ENCODE data around the gene CEP350. TPM values are rescaled to one million over a fixed set of nuclear protein-coding genes. Genes with fewer than 3 reads are reported as not detected.

CEP350 gene
- total RNA-seq, 1 experiment from 2014 or later: 27.6 TPM

GRCh38 chr1:180040034-180040433 is 85.4 kb downstream of the CEP350 start:
- H3K27ac ChIP-seq (ENCODE audit: low read depth, low read length): no peak overlapping the region
- no peak for ATAC-seq
- peak overlapping the region; percentile 21; the same call in 1 of the 2 replicates for H3K4me2 ChIP-seq (ENCODE audit: low read length)

GRCh38 chr1:180041582-180041981 is 87.0 kb downstream of the CEP350 start:
- no peaks in the 10 kb centered on the region for H3K9me2 ChIP-seq (ENCODE audit: insufficient read depth)
- intact Hi-C loops (cut with micrococcal nuclease): no loop called here
- H3K9ac ChIP-seq (ENCODE audit: low read length): no peak overlapping the region
- BruUV-seq (replicated peaks): no TSS peak
- H3K79me2 ChIP-seq (ENCODE audit: insufficient read depth, low read length): no peaks in the 10 kb centered on the region
- no peak overlapping the region for H3K27ac ChIP-seq (ENCODE audit: low read depth, low read length)
- no peak overlapping the region for H3K4me2 ChIP-seq (ENCODE audit: low read length)
- ATAC-seq: no peak
- ChIA-PET RAD21 (ENCODE audit: low non-redundant PET in 1 of 2, low total read pairs in 2 of 2, uncharacterized antibody in 2 of 2, unreplicated experiment in 2 of 2) (no interaction called here), POLR2A (no interaction called here), CTCF (no interaction called here)
- H4K20me1 ChIP-seq (ENCODE audit: insufficient read depth): no peaks in the 10 kb centered on the region
- DNase-seq (ENCODE audit: low read depth, low spot score): no peak
- no peak overlapping the region for H3K4me3 ChIP-seq (replicated peaks in 1 of 2; ENCODE audit: low read depth in 1 of 2, low read length in 2 of 2)
- peaks cover 3 to 24% of the 10 kb centered on the region in 2 experiments; a peak in 3 of 4 replicates for H3K36me3 ChIP-seq (ENCODE audit: control insufficient read depth in 1 of 2, insufficient read depth in 2 of 2, low read length in 2 of 2)
- H3K4me1 ChIP-seq (ENCODE audit: control insufficient read depth in 1 of 2, insufficient read depth in 2 of 2, low read length in 2 of 2): peaks cover 0 to 8% of the 10 kb centered on the region in 2 experiments; a peak in 2 of 4 replicates
- no peaks in the 10 kb centered on the region for H3K27me3 ChIP-seq (ENCODE audit: insufficient read depth, low read length)
- H3K9me3 ChIP-seq (ENCODE audit: control insufficient read depth in 1 of 2, insufficient read depth in 1 of 2, low read depth in 1 of 2, low read length in 2 of 2): no peaks in the 10 kb centered on the region
- H2AFZ ChIP-seq (ENCODE audit: low read depth, low read length, poor library complexity, severe bottlenecking): no peak overlapping the region
- no peak for TF ChIP-seq CEBPB (IDR thresholded peaks at IDR 0.05; ENCODE audit: low read depth)
- TF ChIP-seq ELF1 (IDR thresholded peaks at IDR 0.05; ENCODE audit: borderline replicate concordance, low read depth): no peak
- TF ChIP-seq FOSL1 (IDR thresholded peaks at IDR 0.05; ENCODE audit: low read depth): no peak
- no peak for TF ChIP-seq ATF3 (IDR thresholded peaks at IDR 0.05)
- no peak for TF ChIP-seq EZH2 (IDR thresholded peaks at IDR 0.05)
- no peak for TF ChIP-seq REST (IDR thresholded peaks at IDR 0.05; ENCODE audit: low read depth)
- no peak for TF ChIP-seq SRF (IDR thresholded peaks at IDR 0.05; ENCODE audit: low read depth)
- no peak for TF ChIP-seq TCF7L2 (IDR thresholded peaks at IDR 0.05; ENCODE audit: borderline replicate concordance, extremely low read depth, insufficient read depth, insufficient read length)
- TF ChIP-seq ZBTB33 (IDR thresholded peaks at IDR 0.05; ENCODE audit: extremely low read depth, insufficient replicate concordance, low read length): no peak
- TF ChIP-seq MAX (IDR thresholded peaks at IDR 0.05): no peak
- no peak for TF ChIP-seq RAD21 (IDR thresholded peaks at IDR 0.05; ENCODE audit: low read depth)

More at GRCh38 chr1:180040034-180040433, 85.4 kb downstream of the CEP350 start:
- CTCF ChIA-PET: no interaction called here
- H3K79me2 ChIP-seq (ENCODE audit: insufficient read depth, low read length): no peaks in the 10 kb centered on the region
- intact Hi-C loops (cut with micrococcal nuclease): no loop called here
- RAD21 ChIA-PET (ENCODE audit: low non-redundant PET in 1 of 2, low total read pairs in 2 of 2, uncharacterized antibody in 2 of 2, unreplicated experiment in 2 of 2): no interaction called here
- no peaks in the 10 kb centered on the region for H4K20me1 ChIP-seq (ENCODE audit: insufficient read depth)
- TF ChIP-seq CEBPB (IDR thresholded peaks at IDR 0.05; ENCODE audit: low read depth): no peak
- peaks cover 0 to 22% of the 10 kb centered on the region in 2 experiments; a peak in 3 of 4 replicates for H3K36me3 ChIP-seq (ENCODE audit: control insufficient read depth in 1 of 2, insufficient read depth in 2 of 2, low read length in 2 of 2)
- H2AFZ ChIP-seq (ENCODE audit: low read depth, low read length, poor library complexity, severe bottlenecking): no peak overlapping the region
- H3K9me3 ChIP-seq (ENCODE audit: control insufficient read depth in 1 of 2, insufficient read depth in 1 of 2, low read depth in 1 of 2, low read length in 2 of 2): no peaks in the 10 kb centered on the region
- no TSS peak for BruUV-seq (replicated peaks)
- no peaks in the 10 kb centered on the region for H3K9me2 ChIP-seq (ENCODE audit: insufficient read depth)
- DNase-seq (ENCODE audit: low read depth, low spot score): peak; percentile 0
- POLR2A ChIA-PET: no interaction called here
- peaks cover 0 to 8% of the 10 kb centered on the region in 2 experiments; a peak in 2 of 4 replicates for H3K4me1 ChIP-seq (ENCODE audit: control insufficient read depth in 1 of 2, insufficient read depth in 2 of 2, low read length in 2 of 2)
- no peak overlapping the region for H3K9ac ChIP-seq (ENCODE audit: low read length)
- no peaks in the 10 kb centered on the region for H3K27me3 ChIP-seq (ENCODE audit: insufficient read depth, low read length)
- H3K4me3 ChIP-seq (replicated peaks in 1 of 2; ENCODE audit: low read depth in 1 of 2, low read length in 2 of 2): no peak overlapping the region

Measured in HCT116 (cell line).